ENCODE data around the gene POLDIP2. TPM values are rescaled to one million over a fixed set of nuclear protein-coding genes. Genes with fewer than 3 reads are reported as not detected.

The POLDIP2 gene
- total and polyA plus RNA-seq, 9 of the 15 experiments (the other 6 are each of a cell fraction or from before 2014, with no cell fraction given): 22.0 to 137 (median 104) TPM

GRCh38 chr17:28298449-28298848, 58.9 kb downstream of the POLDIP2 start:
- in situ Hi-C loops (cut with MboI): no loop called here
- Histone ChIP-seq H2AFZ (ENCODE audit: low read depth, low read length) (no peak overlapping the region), H3K79me2 (ENCODE audit: control insufficient read depth, insufficient read depth, low read length) (no peaks in the 10 kb centered on the region), H3K36me3 (ENCODE audit: control insufficient read depth, insufficient read depth, low read length) (no peaks in the 10 kb centered on the region), H4K20me1 (replicated peaks; ENCODE audit: control insufficient read depth, insufficient read depth, low read length) (no peaks in the 10 kb centered on the region), H3K9ac (ENCODE audit: insufficient read depth in 1 of 2, low read depth in 2 of 2, low read length in 2 of 2) (no peak overlapping the region), H3K27me3 (ENCODE audit: control insufficient read depth in 2 of 2, insufficient read depth in 2 of 2, low read length in 2 of 2) (no peaks in the 10 kb centered on the region), H3K4me2 (ENCODE audit: insufficient read depth, low read length) (no peak overlapping the region), H3K4me1 (replicated peaks in 1 of 2; ENCODE audit: control insufficient read depth in 2 of 2, insufficient read depth in 2 of 2, low read length in 2 of 2) (no peaks in the 10 kb centered on the region), H3K9me1 (ENCODE audit: control insufficient read depth, insufficient read depth, low read length) (no peaks in the 10 kb centered on the region), H3K4me3 (no peak overlapping the region), H3K27ac (ENCODE audit: extremely low read depth, low read depth, low read length) (no peak overlapping the region), H3K9me3 (replicated peaks; ENCODE audit: control insufficient read depth, insufficient read depth, low read depth, low read length) (no peaks in the 10 kb centered on the region)
- no TSS peak for BruUV-seq (replicated peaks)
- CTCF ChIA-PET (ENCODE audit: low intra/inter-chr PET ratio): no interaction called here
- DNase-seq (ENCODE audit: extremely low read depth in 1 of 4, low spot score in 3 of 4) (no peak), ATAC-seq (no peak), FAIRE-seq (no peak)
- WGBS (ENCODE audit: insufficient coverage, low coverage, missing lambda C conversion rate): 59% methylated on average over 3 of the region's 3 CpGs
- POLR2A ChIA-PET: no interaction called here
- intact Hi-C loops (cut with micrococcal nuclease): no loop called here
- TF ChIP-seq ZKSCAN8 (CRISPR knock-in tag; IDR thresholded peaks at IDR 0.05) (no peak), MLLT1 (IDR thresholded peaks at IDR 0.05) (no peak), MED1 (CRISPR knock-in tag; IDR thresholded peaks at IDR 0.05; ENCODE audit: borderline replicate concordance) (no peak), ZNF24 (IDR thresholded peaks at IDR 0.05) (no peak), SMAD4 (CRISPR knock-in tag; conservative IDR thresholded peaks at IDR 0.05) (no peak), ZFP30 (CRISPR knock-in tag; IDR thresholded peaks at IDR 0.05; ENCODE audit: borderline replicate concordance) (no peak), ZNF407 (IDR thresholded peaks at IDR 0.05; ENCODE audit: low read depth) (no peak), FOXA1 (IDR thresholded peaks at IDR 0.05; ENCODE audit: borderline replicate concordance) (no peak), HMGXB4 (CRISPR knock-in tag; IDR thresholded peaks at IDR 0.05) (no peak), MTA3 (IDR thresholded peaks at IDR 0.05; ENCODE audit: borderline replicate concordance) (no peak)

Measured in K562 (cell line).